ENCODE measurements around the gene ARL15.

GRCh38 chr5:54222336-54222735 lies 88.0 kb downstream of the ARL15 start:
- TF ChIP-seq CTCF (conservative IDR thresholded peaks at IDR 0.05) (no peak), EZH2 (IDR thresholded peaks at IDR 0.05; ENCODE audit: low read depth) (no peak)
